ENCODE results near the gene PMP22.

The PMP22 gene

GRCh38 chr17:15265131-15265530 lies at the start of gene PMP22:
PMP22 (minus strand) TSS chr17:15265326; CDS start chr17:15260727, 4,599 bp downstream.
- no peak for DNase-seq

GRCh38 chr17:15311996-15312395 lies 46.9 kb upstream of the PMP22 start:
- DNase-seq = no peak

- DNase-seq = no peak
Observed at GRCh38 chr17:15309793-15310192, 44.7 kb upstream of the PMP22 start.

- DNase-seq = no peak
Observed at GRCh38 chr17:15309236-15309635, 44.1 kb upstream of the PMP22 start.

- no peak for DNase-seq
Observed at GRCh38 chr17:15308758-15309157, 43.6 kb upstream of the PMP22 start.

- no peak for DNase-seq
Observed at GRCh38 chr17:15307710-15308111, 42.6 kb upstream of the PMP22 start.

- no peak for DNase-seq
Observed at GRCh38 chr17:15303851-15304250, 38.7 kb upstream of the PMP22 start.

GRCh38 chr17:15303268-15303667 lies 38.1 kb upstream of the PMP22 start:
- no peak for DNase-seq

GRCh38 chr17:15301845-15302244 lies 36.7 kb upstream of the PMP22 start:
- no peak for DNase-seq

- no peak for DNase-seq
Observed at GRCh38 chr17:15298176-15298575, 33.0 kb upstream of the PMP22 start.

GRCh38 chr17:15293558-15293957 lies 28.4 kb upstream of the PMP22 start:
- DNase-seq = no peak

GRCh38 chr17:15291674-15292361 lies 26.7 kb upstream of the PMP22 start:
- no peak for DNase-seq

GRCh38 chr17:15290605-15291004 lies 25.5 kb upstream of the PMP22 start:
- DNase-seq = no peak

- DNase-seq = no peak
Observed at GRCh38 chr17:15289285-15290183, 24.4 kb upstream of the PMP22 start.

- DNase-seq = no peak
Observed at GRCh38 chr17:15288859-15289258, 23.7 kb upstream of the PMP22 start.

- DNase-seq = no peak
Observed at GRCh38 chr17:15287538-15288267, 22.6 kb upstream of the PMP22 start.

- DNase-seq = no peak
Observed at GRCh38 chr17:15285466-15285865, 20.3 kb upstream of the PMP22 start.

- no peak for DNase-seq
Observed at GRCh38 chr17:15284537-15284936, 19.4 kb upstream of the PMP22 start.

- no peak for DNase-seq
Observed at GRCh38 chr17:15284107-15284506, 19.0 kb upstream of the PMP22 start.

GRCh38 chr17:15281909-15282308 lies 16.8 kb upstream of the PMP22 start:
- no peak for DNase-seq

GRCh38 chr17:15278924-15279477 lies 13.9 kb upstream of the PMP22 start:
- no peak for DNase-seq

GRCh38 chr17:15278380-15278779 lies 13.3 kb upstream of the PMP22 start:
- no peak for DNase-seq

- DNase-seq = no peak
Observed at GRCh38 chr17:15274017-15274416, 8.9 kb upstream of the PMP22 start.
